Body of pancreas (tissue), 4 donors: ENCODE results near the gene ARID3A. TPM values are rescaled to one million over a fixed set of nuclear protein-coding genes. Genes with fewer than 3 reads are reported as not detected.
A peak's percentile ranks its signal among the peaks of the same experiment; 100 is the strongest.

Experiments used
- ATAC-seq: fragments of 150-250 bp; one replicate; pipeline ENCODE4 v1.9.1; 2016
- DNase-seq, 4 donors: peaks; one replicate each; pipeline ENCODE4 v3.0.0-alpha.2; 2019
- H3K27ac ChIP-seq, 4 donors: fragments of 200-600 bp; sonication (generic); 1 replicate in 3 of 4; 2 replicates in 1 of 4; pipeline versions ENCODE4 v1.5.1 to v1.6.1; 2016 to 2019; ENCODE audit warnings: mild to moderate bottlenecking in 1 of 4, mixed read lengths in 1 of 4, moderate library complexity in 1 of 4
- H3K27me3 ChIP-seq, 2 donors: fragments of 200-600 bp; sonication (generic); one replicate each; pipeline ENCODE4 v1.6.0; 2016; ENCODE audit warnings: mild to moderate bottlenecking in 1 of 2
- H3K36me3 ChIP-seq, 2 donors: fragments of 200-600 bp; sonication (generic); replicated peaks in 1 of 2; 2 replicates each; pipeline ENCODE4 v1.5.1; 2016; ENCODE audit warnings: low read depth in 2 of 2; ENCODE audit not compliant: insufficient read depth in 1 of 2
- H3K4me1 ChIP-seq: fragments of 200-600 bp; sonication (generic); one replicate; pipeline ENCODE4 v1.6.0; 2016
- H3K4me3 ChIP-seq, 2 donors: fragments of 200-600 bp; sonication (generic); 1 replicate in 1 of 2; 2 replicates in 1 of 2; pipeline ENCODE4 v1.5.1; 2016 to 2019
- H3K9me3 ChIP-seq, 3 donors: fragments of 200-600 bp; sonication (generic); 1 replicate in 2 of 3; 2 replicates in 1 of 3; pipeline ENCODE4 v1.5.1; 2016
- POLR2A ChIP-seq, 3 donors: fragments of 450-650 bp; IDR thresholded peaks; one replicate each; pipeline ENCODE4 v1.6.1; 2016; ENCODE audit warnings: antibody characterized with exemption in 3 of 3, mild to moderate bottlenecking in 2 of 3
- WGBS, 2 donors: methylation state at CpG; one replicate each; pipeline ENCODE4 v1.1.5; 2017; 5-methylcytosine and 5-hydroxymethylcytosine counted together
- intact Hi-C: fragments of 100-400 bp; cut with DNase I; formaldehyde crosslinking; loops from one replicate; pipeline ENCODE4 v1.15.1; 2023
- total RNA-seq, 2 donors: library from RNA; depleted of rRNA; stranded (reverse); fragments of >200 nt; gene quantifications; one replicate each; pipeline ENCODE4 v1.1.0, GENCODE V29; 2016
- TF ChIP-seq, protein P1 (sequence below), 7 experiments: fragments of 450-650 bp in 4 of 7; fragments of 200-600 bp in 3 of 7; sonication (generic) in 3 of 7; IDR thresholded peaks; one replicate each; pipeline ENCODE4 v1.5.1; 2016 to 2019; ENCODE audit warnings: antibody characterized with exemption in 7 of 7

Gene ARID3A
- total RNA-seq, 2 donors from 2014 or later = 3.1 to 5.9 TPM

DNA sequence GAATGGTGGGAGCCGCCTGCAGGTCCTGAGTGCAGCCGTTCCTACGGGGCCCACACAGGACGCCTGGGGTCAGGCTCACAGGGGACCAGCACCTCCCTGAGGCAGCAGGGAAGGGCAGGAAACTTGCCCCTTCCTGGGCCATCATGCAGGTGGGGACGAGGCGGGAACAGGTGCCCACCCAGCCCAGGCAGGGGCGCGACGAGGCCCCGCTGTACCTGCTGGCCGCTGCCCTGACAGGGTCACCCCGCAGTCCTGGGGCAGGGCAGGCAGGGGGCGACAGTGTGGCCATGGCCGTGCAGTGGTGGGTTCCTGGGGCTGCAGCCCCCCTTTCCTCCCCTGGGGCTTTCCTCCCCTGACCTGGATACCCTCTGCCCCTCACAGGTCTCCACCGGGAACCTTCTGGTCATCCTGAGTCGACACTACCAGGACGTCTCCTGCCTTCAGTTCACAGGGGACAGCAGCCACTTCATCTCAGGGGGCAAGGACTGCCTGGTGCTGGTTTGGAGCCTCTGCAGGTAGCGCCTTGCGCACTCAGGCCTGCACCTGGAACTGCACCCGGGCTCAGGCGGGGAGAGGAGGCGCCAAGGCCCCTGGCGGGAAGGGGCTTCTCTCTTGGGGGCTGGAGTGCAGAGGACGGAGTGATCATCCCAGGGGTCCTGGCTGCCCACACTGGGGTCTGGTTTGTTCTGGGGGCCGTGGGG is 63.7 kb downstream of the ARID3A start:
- Histone ChIP-seq H3K4me1 (peaks cover 20% of the 10 kb centered on the region), H3K36me3 (no peaks in the 10 kb centered on the region), H3K4me3 (no peak overlapping the region), H3K9me3 (no peaks in the 10 kb centered on the region), H3K27me3 (no peaks in the 10 kb centered on the region), H3K27ac (peak overlapping the region in 2 of 4 donors; percentile 55 to 57)
- WGBS, 2 donors = 70 to 82% methylated on average over 5 to 17 of the region's 25 CpGs
- TF ChIP-seq POLR2A (IDR thresholded peaks at IDR 0.05) = no peak
- TF ChIP-seq, protein P1, sequence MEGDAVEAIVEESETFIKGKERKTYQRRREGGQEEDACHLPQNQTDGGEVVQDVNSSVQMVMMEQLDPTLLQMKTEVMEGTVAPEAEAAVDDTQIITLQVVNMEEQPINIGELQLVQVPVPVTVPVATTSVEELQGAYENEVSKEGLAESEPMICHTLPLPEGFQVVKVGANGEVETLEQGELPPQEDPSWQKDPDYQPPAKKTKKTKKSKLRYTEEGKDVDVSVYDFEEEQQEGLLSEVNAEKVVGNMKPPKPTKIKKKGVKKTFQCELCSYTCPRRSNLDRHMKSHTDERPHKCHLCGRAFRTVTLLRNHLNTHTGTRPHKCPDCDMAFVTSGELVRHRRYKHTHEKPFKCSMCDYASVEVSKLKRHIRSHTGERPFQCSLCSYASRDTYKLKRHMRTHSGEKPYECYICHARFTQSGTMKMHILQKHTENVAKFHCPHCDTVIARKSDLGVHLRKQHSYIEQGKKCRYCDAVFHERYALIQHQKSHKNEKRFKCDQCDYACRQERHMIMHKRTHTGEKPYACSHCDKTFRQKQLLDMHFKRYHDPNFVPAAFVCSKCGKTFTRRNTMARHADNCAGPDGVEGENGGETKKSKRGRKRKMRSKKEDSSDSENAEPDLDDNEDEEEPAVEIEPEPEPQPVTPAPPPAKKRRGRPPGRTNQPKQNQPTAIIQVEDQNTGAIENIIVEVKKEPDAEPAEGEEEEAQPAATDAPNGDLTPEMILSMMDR (IDR thresholded peaks at IDR 0.05) = peak in 2 of 7 experiments; percentile 6 to 9
- DNase-seq (peak in 1 of 4 donors; percentile 13), ATAC-seq (no peak)
- intact Hi-C loops = loop anchor here (10.0 kb wide), 1 partner anchor 225 kb away; no protein-coding TSS in a partner anchor

DNA sequence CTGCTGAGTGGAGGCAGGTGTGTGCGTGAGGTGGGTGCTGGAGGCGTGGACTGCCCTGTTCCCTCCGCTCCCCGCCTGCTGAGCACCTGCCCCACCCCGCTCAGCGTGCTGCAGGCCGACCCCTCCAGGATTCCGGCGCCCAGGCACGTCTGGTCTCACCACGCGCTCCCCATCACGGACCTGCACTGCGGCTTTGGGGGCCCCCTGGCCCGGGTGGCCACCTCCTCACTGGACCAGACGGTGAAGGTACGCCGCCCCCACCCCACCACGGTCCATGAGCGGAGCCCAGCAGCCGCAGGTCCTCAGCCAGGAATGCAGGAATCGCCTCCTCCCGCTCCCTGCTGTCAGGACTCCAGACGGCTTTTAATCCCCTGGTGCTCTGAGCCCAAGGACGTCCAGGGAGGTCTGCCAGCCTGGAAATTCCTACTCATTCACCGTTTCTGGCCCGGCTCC is 64.3 kb downstream of the ARID3A start:
- TF ChIP-seq, protein P1 (IDR thresholded peaks at IDR 0.05) = no peak
- TF ChIP-seq POLR2A (IDR thresholded peaks at IDR 0.05) = no peak
- WGBS, 2 donors = 65% methylated on average over 25 of the region's 27 CpGs; no CpG with 5 or more reads in 1 of the 2 donors
- peaks cover 13% of the 10 kb centered on the region for H3K4me1 ChIP-seq
- no peaks in the 10 kb centered on the region for H3K36me3 ChIP-seq
- no peaks in the 10 kb centered on the region for H3K27me3 ChIP-seq
- intact Hi-C loops = no loop called here
- no peak overlapping the region for H3K4me3 ChIP-seq
- peak in 2 of 4 donors; percentile 45 to 49 for DNase-seq
- peak; percentile 33 for ATAC-seq
- no peaks in the 10 kb centered on the region for H3K9me3 ChIP-seq
- H3K27ac ChIP-seq = peak overlapping the region in 2 of 4 donors; percentile 55 to 57

DNA sequence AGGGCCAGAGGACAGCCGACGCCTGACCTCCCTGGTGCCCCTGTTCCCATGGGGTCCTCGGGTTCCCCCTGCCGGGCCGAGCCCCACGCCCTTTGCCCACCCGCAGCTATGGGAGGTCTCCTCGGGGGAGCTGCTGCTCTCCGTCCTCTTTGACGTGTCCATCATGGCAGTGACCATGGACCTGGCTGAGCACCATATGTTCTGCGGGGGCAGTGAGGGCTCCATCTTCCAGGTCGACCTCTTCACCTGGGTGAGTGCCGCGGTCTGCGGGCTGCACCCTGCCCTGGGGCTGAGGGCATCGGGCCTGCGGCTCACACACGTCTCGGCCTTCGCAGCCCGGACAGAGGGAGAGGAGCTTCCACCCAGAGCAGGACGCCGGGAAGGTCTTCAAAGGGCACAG is 64.9 kb downstream of the ARID3A start:
- Histone ChIP-seq H3K4me3 (no peak overlapping the region), H3K4me1 (peaks cover 13% of the 10 kb centered on the region), H3K9me3 (no peaks in the 10 kb centered on the region), H3K27me3 (peaks cover 0 to under 1% of the 10 kb centered on the region in 2 donors), H3K27ac (peak overlapping the region in 2 of 4 donors; percentile 55 to 57), H3K36me3 (no peaks in the 10 kb centered on the region)
- TF ChIP-seq, protein P1 (IDR thresholded peaks at IDR 0.05) = no peak
- TF ChIP-seq POLR2A (IDR thresholded peaks at IDR 0.05) = no peak
- DNase-seq = no peak
- 79 to 94% methylated on average over 11 to 15 of the region's 23 CpGs for WGBS, 2 donors
- intact Hi-C loops = no loop called here
- ATAC-seq = no peak

DNA sequence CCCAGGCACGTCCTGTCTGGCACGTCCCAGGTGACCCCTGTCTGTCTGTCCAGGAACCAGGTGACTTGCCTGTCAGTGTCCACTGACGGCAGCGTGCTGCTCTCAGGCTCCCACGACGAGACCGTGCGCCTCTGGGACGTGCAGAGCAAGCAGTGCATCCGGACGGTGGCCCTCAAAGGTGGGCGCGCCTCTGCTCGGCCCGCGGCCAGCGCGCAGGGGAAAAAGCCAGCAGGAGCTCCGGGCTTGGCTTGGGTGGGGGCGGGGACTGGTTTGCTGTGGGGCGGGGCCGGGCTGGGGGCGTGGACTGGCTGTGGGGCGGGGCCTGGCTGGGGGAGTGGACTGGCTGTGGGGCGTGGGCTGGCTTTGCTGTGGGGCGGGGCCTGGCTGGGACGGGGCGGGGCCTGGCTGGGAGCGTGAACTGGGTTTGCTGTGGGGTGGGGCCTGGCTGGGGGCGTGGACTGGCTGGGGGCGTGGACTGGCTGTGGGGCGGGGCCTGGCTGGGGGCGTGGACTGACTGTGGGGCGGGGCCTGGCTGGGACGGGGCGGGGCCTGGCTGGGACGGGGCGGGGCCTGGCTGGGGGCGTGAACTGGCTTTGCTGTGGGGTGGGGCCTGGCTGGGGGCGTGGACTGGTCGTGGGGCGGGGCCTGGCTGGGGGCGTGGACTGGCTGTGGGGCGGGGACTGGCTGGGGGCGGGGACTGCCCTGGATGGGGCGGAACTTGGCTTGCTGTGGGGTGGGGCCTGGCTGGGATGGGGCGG is 65.5 kb downstream of the ARID3A start:
- H3K27me3 ChIP-seq = peaks cover 0 to 7% of the 10 kb centered on the region in 2 donors
- ATAC-seq (no peak), DNase-seq (no peak)
- H3K36me3 ChIP-seq = no peaks in the 10 kb centered on the region
- no peak for TF ChIP-seq POLR2A (IDR thresholded peaks at IDR 0.05)
- TF ChIP-seq, protein P1 (IDR thresholded peaks at IDR 0.05) = no peak
- intact Hi-C loops = no loop called here
- no peak overlapping the region for H3K4me3 ChIP-seq
- no peak overlapping the region for H3K27ac ChIP-seq
- H3K4me1 ChIP-seq = peaks cover 16% of the 10 kb centered on the region
- no peaks in the 10 kb centered on the region for H3K9me3 ChIP-seq
- WGBS, 2 donors = 78% methylated on average over 32 of the region's 47 CpGs; no CpG with 5 or more reads in 1 of the 2 donors
